HepG2 (cell line): ENCODE results near the gene EGLN1. TPM values are rescaled to one million over a fixed set of nuclear protein-coding genes. Genes with fewer than 3 reads are reported as not detected.

Source experiments
- ATF1 ChIP-seq: IDR thresholded peaks from 2 replicates; pipeline ENCODE4 v1.6.1; 2016; ENCODE audit warnings: mild to moderate bottlenecking, control low read depth
- DMAP1 ChIP-seq: IDR thresholded peaks from 2 replicates; pipeline ENCODE4 v1.6.1; 2016
- ETV5 ChIP-seq: IDR thresholded peaks from 2 replicates; pipeline ENCODE4 v1.6.1; 2018; ENCODE audit warnings: missing biosample characterization, missing genetic modification reagents, inconsistent platforms, borderline replicate concordance
- FOXA1 ChIP-seq, 2 experiments: fragments of 450-650 bp in 1 of 2; sonication (generic) in 1 of 2; formaldehyde crosslinking in 1 of 2; IDR thresholded peaks; 2 replicates each; pipeline versions ENCODE4 v1.4.0 to v1.6.1; 2016 to 2020; ENCODE audit warnings: missing genetic modification reagents in 1 of 2
- HOXA5 ChIP-seq: sonication (generic); formaldehyde crosslinking; IDR thresholded peaks from 2 replicates; pipeline ENCODE4 v1.4.0; 2020; ENCODE audit warnings: missing genetic modification reagents
- ONECUT2 ChIP-seq: sonication (generic); formaldehyde crosslinking; IDR thresholded peaks from 2 replicates; pipeline ENCODE4 v1.4.0; 2020; ENCODE audit warnings: missing genetic modification reagents
- PHF8 ChIP-seq: sonication (generic); formaldehyde crosslinking; IDR thresholded peaks from 2 replicates; pipeline ENCODE4 v1.5.0; 2020; ENCODE audit warnings: missing genetic modification reagents
- TEAD2 ChIP-seq: sonication (generic); formaldehyde crosslinking; IDR thresholded peaks from 2 replicates; pipeline ENCODE4 v1.9.0; 2021; ENCODE audit warnings: missing genetic modification reagents
- ZNF34 ChIP-seq: sonication (generic); formaldehyde crosslinking; IDR thresholded peaks from 2 replicates; pipeline ENCODE4 v1.4.0; 2020; ENCODE audit warnings: mild to moderate bottlenecking, missing genetic modification reagents, borderline replicate concordance
- ZNF432 ChIP-seq: sonication (generic); formaldehyde crosslinking; IDR thresholded peaks from 2 replicates; pipeline ENCODE4 v1.5.0; 2020; ENCODE audit warnings: missing genetic modification reagents, mild to moderate bottlenecking, borderline replicate concordance
- ZNF607 ChIP-seq: sonication (generic); formaldehyde crosslinking; IDR thresholded peaks from 2 replicates; pipeline ENCODE4 v1.5.1; 2020; ENCODE audit warnings: missing genetic modification reagents, mild to moderate bottlenecking, borderline replicate concordance
- polyA plus RNA-seq, 8 experiments: library from polyadenylated mRNA; depleted of rRNA in 3 of 8; stranded (reverse) in 7 of 8; unstranded in 1 of 8; fragments of >200 nt; fragmentation: Illumina TruSeq in 4 of 8; extraction: Trizol in 4 of 8; gene quantifications; 2 replicates each; pipeline versions ENCODE4 v1.2.1 to v1.2.3, GENCODE V29; 2011 to 2016; ENCODE audit warnings: low read depth in 4 of 8, missing spikeins in 1 of 8, mixed read lengths in 1 of 8; ENCODE audit not compliant: insufficient read depth in 1 of 8
- total RNA-seq, 5 experiments: library from RNA; depleted of rRNA; stranded (reverse); fragments of >200 nt; fragmentation: Illumina TruSeq; extraction: Trizol; gene quantifications; 2 replicates each; pipeline ENCODE4 v1.2.3, GENCODE V29; 2016; ENCODE audit warnings: low read depth in 1 of 5
- TF ChIP-seq, protein P1 (sequence below): IDR thresholded peaks from 2 replicates; pipeline ENCODE4 v1.4.0; 2020; ENCODE audit warnings: mild to moderate bottlenecking, missing genetic modification reagents
- TF ChIP-seq, protein P2 (sequence below): sonication (generic); formaldehyde crosslinking; IDR thresholded peaks from 2 replicates; pipeline ENCODE4 v1.5.1; 2020; ENCODE audit warnings: missing genetic modification reagents, mild to moderate bottlenecking, borderline replicate concordance
- TF ChIP-seq, protein P3 (sequence below): sonication (generic); formaldehyde crosslinking; IDR thresholded peaks from 2 replicates; pipeline ENCODE4 v1.4.0; 2020; ENCODE audit warnings: missing genetic modification reagents, borderline replicate concordance
- TF ChIP-seq, protein P4 (sequence below): sonication (generic); formaldehyde crosslinking; IDR thresholded peaks from 2 replicates; pipeline ENCODE4 v1.4.0; 2020; ENCODE audit warnings: mild to moderate bottlenecking, missing genetic modification reagents
- TF ChIP-seq, protein P5 (sequence below): sonication (generic); formaldehyde crosslinking; IDR thresholded peaks from 2 replicates; pipeline ENCODE4 v1.4.0; 2020; ENCODE audit warnings: missing genetic modification reagents, borderline replicate concordance

Gene EGLN1
- total and polyA plus RNA-seq, 2 of the 13 experiments (the other 11 are each of a cell fraction or from before 2014, with no cell fraction given) = 34.4 to 44.1 TPM

DNA sequence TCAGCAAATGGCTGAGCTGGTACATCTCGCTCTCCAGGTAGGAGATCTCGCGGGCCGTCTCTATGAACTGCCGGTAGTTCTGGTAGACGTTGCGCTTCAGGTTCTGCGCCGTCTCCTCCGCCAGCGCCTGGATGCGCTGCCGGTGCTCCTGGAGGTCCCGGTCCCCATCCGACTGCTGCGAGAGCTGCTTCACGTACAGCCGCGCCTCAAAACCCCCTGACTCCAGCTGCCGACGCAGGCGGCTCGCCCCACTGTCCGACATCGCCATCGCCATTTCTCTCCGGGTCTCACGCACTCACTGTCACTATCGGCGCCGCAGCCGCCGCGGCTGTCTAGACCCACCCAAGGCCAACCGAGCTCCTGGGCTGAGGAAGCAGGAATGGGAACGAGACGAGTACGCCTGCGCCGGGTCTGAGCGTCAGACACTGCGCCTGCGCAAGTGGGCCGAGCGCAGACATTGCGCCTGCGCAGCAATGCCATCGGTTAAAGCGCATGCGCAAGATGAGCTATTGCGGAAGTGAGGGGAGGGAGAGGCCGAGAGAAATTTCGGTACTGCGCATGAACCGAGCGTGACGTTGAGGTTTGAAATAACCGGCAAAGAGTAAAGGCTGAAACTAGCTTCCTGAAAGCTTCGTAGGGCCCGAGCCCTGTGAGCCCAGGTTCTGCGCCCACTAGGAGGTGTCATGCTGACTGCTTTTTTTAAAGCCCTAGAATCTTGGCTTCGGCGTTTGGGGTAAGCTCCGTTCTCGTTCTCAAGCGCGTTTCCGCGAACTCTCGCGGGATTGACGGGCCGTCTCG lies 84.4 kb downstream of the EGLN1 start, which contains the start of gene EXOC8 (continued):
- TF ChIP-seq, protein P1, sequence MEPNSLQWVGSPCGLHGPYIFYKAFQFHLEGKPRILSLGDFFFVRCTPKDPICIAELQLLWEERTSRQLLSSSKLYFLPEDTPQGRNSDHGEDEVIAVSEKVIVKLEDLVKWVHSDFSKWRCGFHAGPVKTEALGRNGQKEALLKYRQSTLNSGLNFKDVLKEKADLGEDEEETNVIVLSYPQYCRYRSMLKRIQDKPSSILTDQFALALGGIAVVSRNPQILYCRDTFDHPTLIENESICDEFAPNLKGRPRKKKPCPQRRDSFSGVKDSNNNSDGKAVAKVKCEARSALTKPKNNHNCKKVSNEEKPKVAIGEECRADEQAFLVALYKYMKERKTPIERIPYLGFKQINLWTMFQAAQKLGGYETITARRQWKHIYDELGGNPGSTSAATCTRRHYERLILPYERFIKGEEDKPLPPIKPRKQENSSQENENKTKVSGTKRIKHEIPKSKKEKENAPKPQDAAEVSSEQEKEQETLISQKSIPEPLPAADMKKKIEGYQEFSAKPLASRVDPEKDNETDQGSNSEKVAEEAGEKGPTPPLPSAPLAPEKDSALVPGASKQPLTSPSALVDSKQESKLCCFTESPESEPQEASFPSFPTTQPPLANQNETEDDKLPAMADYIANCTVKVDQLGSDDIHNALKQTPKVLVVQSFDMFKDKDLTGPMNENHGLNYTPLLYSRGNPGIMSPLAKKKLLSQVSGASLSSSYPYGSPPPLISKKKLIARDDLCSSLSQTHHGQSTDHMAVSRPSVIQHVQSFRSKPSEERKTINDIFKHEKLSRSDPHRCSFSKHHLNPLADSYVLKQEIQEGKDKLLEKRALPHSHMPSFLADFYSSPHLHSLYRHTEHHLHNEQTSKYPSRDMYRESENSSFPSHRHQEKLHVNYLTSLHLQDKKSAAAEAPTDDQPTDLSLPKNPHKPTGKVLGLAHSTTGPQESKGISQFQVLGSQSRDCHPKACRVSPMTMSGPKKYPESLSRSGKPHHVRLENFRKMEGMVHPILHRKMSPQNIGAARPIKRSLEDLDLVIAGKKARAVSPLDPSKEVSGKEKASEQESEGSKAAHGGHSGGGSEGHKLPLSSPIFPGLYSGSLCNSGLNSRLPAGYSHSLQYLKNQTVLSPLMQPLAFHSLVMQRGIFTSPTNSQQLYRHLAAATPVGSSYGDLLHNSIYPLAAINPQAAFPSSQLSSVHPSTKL (CRISPR knock-in tag) = peak; percentile 21; the same call in 1 of the 2 replicates
- TF ChIP-seq ONECUT2 (CRISPR knock-in tag) (no peak), ATF1 (CRISPR knock-in tag) (peak; percentile 70), ZNF607 (CRISPR knock-in tag) (no peak), DMAP1 (CRISPR knock-in tag) (peak; percentile 74), ETV5 (peak; percentile 42; the same call in 1 of the 2 replicates), HOXA5 (CRISPR knock-in tag) (0 out of 2 replicates have a peak, but pooled peaks have one; percentile 45), PHF8 (CRISPR knock-in tag) (peak; percentile 65; the same call in 1 of the 2 replicates), TEAD2 (CRISPR knock-in tag) (no peak), ZNF432 (CRISPR knock-in tag) (no peak), ZNF34 (peak; percentile 35; the same call in 1 of the 2 replicates), FOXA1 (IDR thresholded peaks at IDR 0.05) (no peak), FOXA1 (CRISPR knock-in tag; IDR thresholded peaks at IDR 0.05) (no peak)
- TF ChIP-seq, protein P2, sequence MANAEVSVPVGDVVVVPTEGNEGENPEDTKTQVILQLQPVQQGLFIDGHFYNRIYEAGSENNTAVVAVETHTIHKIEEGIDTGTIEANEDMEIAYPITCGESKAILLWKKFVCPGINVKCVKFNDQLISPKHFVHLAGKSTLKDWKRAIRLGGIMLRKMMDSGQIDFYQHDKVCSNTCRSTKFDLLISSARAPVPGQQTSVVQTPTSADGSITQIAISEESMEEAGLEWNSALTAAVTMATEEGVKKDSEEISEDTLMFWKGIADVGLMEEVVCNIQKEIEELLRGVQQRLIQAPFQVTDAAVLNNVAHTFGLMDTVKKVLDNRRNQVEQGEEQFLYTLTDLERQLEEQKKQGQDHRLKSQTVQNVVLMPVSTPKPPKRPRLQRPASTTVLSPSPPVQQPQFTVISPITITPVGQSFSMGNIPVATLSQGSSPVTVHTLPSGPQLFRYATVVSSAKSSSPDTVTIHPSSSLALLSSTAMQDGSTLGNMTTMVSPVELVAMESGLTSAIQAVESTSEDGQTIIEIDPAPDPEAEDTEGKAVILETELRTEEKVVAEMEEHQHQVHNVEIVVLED (CRISPR knock-in tag) = peak; percentile 84; the same call in 1 of the 2 replicates
- TF ChIP-seq, protein P3, sequence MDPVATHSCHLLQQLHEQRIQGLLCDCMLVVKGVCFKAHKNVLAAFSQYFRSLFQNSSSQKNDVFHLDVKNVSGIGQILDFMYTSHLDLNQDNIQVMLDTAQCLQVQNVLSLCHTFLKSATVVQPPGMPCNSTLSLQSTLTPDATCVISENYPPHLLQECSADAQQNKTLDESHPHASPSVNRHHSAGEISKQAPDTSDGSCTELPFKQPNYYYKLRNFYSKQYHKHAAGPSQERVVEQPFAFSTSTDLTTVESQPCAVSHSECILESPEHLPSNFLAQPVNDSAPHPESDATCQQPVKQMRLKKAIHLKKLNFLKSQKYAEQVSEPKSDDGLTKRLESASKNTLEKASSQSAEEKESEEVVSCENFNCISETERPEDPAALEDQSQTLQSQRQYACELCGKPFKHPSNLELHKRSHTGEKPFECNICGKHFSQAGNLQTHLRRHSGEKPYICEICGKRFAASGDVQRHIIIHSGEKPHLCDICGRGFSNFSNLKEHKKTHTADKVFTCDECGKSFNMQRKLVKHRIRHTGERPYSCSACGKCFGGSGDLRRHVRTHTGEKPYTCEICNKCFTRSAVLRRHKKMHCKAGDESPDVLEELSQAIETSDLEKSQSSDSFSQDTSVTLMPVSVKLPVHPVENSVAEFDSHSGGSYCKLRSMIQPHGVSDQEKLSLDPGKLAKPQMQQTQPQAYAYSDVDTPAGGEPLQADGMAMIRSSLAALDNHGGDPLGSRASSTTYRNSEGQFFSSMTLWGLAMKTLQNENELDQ = no peak
- TF ChIP-seq, protein P4, sequence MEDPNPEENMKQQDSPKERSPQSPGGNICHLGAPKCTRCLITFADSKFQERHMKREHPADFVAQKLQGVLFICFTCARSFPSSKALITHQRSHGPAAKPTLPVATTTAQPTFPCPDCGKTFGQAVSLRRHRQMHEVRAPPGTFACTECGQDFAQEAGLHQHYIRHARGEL (CRISPR knock-in tag) = peak; percentile 81; the same call in 1 of the 2 replicates
- TF ChIP-seq, protein P5, sequence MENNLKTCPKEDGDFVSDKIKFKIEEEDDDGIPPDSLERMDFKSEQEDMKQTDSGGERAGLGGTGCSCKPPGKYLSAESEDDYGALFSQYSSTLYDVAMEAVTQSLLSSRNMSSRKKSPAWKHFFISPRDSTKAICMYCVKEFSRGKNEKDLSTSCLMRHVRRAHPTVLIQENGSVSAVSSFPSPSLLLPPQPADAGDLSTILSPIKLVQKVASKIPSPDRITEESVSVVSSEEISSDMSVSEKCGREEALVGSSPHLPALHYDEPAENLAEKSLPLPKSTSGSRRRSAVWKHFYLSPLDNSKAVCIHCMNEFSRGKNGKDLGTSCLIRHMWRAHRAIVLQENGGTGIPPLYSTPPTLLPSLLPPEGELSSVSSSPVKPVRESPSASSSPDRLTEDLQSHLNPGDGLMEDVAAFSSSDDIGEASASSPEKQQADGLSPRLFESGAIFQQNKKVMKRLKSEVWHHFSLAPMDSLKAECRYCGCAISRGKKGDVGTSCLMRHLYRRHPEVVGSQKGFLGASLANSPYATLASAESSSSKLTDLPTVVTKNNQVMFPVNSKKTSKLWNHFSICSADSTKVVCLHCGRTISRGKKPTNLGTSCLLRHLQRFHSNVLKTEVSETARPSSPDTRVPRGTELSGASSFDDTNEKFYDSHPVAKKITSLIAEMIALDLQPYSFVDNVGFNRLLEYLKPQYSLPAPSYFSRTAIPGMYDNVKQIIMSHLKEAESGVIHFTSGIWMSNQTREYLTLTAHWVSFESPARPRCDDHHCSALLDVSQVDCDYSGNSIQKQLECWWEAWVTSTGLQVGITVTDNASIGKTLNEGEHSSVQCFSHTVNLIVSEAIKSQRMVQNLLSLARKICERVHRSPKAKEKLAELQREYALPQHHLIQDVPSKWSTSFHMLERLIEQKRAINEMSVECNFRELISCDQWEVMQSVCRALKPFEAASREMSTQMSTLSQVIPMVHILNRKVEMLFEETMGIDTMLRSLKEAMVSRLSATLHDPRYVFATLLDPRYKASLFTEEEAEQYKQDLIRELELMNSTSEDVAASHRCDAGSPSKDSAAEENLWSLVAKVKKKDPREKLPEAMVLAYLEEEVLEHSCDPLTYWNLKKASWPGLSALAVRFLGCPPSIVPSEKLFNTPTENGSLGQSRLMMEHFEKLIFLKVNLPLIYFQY (CRISPR knock-in tag) = no peak
